Stimulated activated CD8-positive, alpha-beta memory T cell treated with anti-CD3 and anti-CD28 coated beads, Interleukin-15, amount 100 ng/mL, for 48 hours (primary cell): ENCODE measurements around the gene C3orf20.
"Not testable (repeated sequence)": the region's sequence is repeated elsewhere in the genome, so short reads cannot be mapped to it uniquely, and the experiment has no call there.

Experiments
- DNase-seq, 2 donors: peaks; one replicate each; pipeline ENCODE4 v3.0.0-alpha.2; 2020; ENCODE audit warnings: low read depth in 2 of 2

C3orf20 gene

DNA sequence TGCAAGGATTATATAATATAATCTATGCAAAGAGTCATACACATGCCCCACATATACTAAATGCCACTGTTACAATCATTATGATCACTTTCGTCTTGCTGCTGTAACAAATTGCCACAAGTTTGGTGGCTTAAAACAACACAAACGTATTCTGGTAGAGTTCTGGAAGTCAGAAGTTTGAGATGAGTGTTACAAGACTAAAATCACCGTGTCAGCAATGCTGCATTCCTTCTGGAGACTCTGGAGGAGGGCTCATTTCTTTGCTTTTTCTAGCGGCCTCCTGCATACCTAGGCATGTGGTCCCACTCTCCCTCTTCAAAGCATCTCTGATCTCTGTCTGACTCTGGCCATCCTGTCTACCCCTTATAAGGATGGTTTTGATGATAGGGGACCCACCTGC is 24.7 kb upstream of the C3orf20 start:
- no peak for DNase-seq

DNA sequence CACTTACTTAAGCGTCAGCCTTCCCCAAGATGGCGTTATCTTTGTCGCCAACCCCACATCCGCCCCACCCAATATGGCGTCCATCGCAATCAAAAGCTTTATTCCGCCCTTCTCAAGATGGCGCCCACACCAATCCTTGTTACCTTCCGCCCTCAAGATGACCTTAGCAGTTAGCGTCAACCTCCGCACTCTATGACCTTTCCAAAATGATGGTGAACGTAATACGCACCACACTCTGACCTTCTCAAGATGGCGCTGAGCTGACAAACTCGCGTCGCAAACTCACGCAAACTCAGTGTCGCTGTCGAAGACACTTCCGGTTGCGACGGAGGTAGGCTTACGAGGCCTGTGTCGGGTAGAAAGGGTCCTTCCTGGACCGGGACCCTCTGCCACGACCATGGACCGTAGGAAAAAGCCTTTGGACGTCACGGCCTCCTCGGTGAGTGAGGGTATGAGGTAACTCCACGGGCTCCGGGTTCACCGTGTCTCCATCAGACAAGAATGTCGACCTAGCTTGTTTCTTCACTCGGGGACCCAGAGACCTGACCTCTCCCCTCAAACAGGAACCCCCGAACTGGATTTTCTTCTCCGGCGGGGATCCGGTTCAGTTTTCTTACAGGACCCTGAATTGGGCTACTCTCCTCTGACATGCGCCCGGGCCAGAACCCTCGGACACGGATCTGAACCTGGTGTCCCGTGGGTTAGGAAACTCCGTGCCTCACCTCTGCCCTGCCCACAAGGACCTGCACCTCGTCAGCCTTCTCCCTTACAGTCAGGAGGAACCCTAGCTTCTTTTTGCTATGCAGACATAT is 23.3 kb upstream of the C3orf20 start, which contains the start of gene CCDC174:
TSS of gene CCDC174 (plus strand) at position 323 of the 812 bp plus-strand sequence. CDS start at position 398, 75 bp downstream.
- peak; percentile 82 to 87 for DNase-seq

- DNase-seq: not testable (repeated sequence)
Measured at GRCh38 chr3:14652360-14652907, 22.5 kb upstream of the C3orf20 start.

DNA sequence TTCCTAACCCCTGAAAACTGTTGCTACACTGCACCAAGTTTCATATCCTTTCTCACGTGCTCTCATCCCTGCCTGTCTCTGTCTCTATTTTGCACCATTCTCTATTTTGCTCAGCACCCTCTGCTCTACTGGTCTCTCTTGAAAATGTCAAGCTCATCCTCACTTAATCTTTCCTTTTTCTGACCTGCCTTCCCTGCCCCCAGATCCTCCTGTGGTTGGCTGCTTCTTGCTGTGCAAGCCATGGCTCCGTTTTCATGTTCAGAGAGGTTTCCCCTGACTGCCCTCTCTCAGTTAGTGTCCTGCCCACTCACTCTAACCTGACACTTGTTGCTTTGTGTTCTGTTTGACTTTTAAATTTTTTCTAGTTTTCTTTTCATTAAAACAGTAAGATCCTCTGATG is 17.4 kb upstream of the C3orf20 start:
- DNase-seq: no peak

GRCh38 chr3:14658978-14659377 is 16.0 kb upstream of the C3orf20 start:
- DNase-seq: no peak

DNA sequence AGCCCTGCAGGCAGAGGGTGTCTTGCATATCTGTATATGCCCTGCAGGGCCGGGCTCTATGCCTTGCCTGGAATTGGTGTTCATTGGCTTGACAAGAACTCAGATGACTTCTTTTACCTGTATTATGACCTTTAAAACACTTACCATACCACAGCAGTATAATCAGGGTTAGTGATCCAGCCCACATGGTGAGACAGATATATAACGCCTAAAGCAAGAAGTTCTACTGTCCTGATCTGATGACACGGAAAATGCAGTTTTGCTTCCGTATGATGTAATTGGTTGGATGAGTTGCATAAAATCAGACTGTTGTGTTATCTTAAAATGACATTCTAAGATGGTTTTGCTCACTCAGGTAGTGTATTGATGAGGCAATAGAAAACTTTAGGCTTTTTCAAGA is 14.0 kb upstream of the C3orf20 start:
- no peak for DNase-seq

- no peak for DNase-seq
Measured at GRCh38 chr3:14663396-14664135, 11.4 kb upstream of the C3orf20 start.

GRCh38 chr3:14664170-14664569 is 10.8 kb upstream of the C3orf20 start:
- no peak for DNase-seq

- DNase-seq: no peak
Measured at GRCh38 chr3:14672588-14672987, 2.4 kb upstream of the C3orf20 start.

- no peak for DNase-seq
Measured at GRCh38 chr3:14676881-14677280, 1.9 kb downstream of the C3orf20 start.

DNA sequence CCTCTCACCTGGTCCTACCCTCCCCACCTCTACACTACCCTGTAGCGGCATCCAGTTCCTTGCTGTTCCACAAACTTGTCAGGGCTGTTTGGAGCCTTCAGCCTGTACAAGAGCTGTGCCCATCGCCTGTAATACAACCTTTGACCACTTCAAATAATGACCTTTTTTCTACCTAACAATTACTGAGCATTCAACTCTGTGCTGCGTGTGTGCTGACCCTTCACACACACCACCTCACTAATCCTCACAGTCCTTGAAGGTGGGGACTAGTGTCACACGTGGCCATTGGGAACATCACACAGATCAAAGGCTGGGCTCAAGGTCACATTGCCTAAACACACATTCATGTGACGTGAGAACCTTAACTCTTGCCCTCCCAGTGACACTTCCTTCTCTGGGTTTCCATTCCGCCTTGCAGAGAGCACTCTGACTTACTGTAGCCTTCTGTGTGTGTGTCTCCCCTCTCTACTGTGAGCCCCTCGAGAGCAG is 3.1 kb downstream of the C3orf20 start:
- DNase-seq: no peak

- DNase-seq: no peak
Measured at GRCh38 chr3:14680115-14680514, 5.2 kb downstream of the C3orf20 start.

- no peak for DNase-seq
Measured at GRCh38 chr3:14680716-14681115, 5.8 kb downstream of the C3orf20 start.

- no peak for DNase-seq
Measured at GRCh38 chr3:14684447-14684846, 9.5 kb downstream of the C3orf20 start.

- no peak for DNase-seq
Measured at GRCh38 chr3:14685179-14685578, 10.2 kb downstream of the C3orf20 start.

GRCh38 chr3:14687360-14687759 is 12.4 kb downstream of the C3orf20 start:
- no peak for DNase-seq

GRCh38 chr3:14688525-14688924 is 13.6 kb downstream of the C3orf20 start:
- no peak for DNase-seq

- DNase-seq: no peak
Measured at GRCh38 chr3:14689247-14689980, 14.5 kb downstream of the C3orf20 start.

GRCh38 chr3:14691239-14691638 is 16.3 kb downstream of the C3orf20 start:
- no peak for DNase-seq

- no peak for DNase-seq
Measured at GRCh38 chr3:14691719-14692118, 16.8 kb downstream of the C3orf20 start.

- no peak for DNase-seq
Measured at GRCh38 chr3:14698601-14699244, 23.8 kb downstream of the C3orf20 start.
